ENCODE measurements around the gene SRMS. TPM values are rescaled to one million over a fixed set of nuclear protein-coding genes. Genes with fewer than 3 reads are reported as not detected.

Gene SRMS
- total and polyA plus RNA-seq, 4 donors = 0.06 TPM; not detected in 3

DNA sequence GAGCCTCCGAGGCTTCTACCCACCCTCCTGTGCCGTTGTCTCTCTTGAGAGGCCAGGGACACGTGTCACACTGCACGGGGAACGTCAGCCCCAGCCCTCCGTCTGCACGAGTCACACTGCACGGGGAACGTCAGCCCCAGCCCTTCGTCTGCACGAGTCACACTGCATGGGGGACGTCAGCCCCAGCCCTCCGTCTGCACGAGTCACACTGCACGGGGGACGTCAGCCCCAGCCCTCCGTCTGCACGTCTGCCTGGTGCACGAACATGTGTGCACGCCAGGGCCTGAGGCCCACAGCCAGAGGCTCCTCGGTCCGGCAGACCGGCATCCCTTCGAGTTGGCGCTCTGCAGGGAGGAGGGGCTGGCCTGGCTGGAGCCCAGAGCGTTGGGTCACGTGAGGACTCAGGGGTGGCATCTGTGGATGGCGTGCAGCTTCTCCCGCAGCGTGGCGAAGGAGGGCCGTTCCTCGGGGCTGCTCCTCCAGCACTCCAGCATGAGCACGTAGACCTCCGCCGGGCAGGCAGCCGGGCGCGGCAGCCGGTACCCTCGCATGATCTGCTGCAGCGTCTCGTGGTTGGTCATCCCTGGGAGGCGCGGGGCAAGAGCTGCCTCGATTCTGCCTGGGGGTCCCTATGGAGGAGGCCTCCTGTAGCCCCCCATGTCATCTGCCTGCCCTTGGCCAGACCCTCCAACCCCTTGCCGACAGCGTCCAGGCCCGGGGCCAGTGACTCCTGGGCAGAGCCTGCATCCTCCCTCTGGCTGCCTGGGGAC is 6.9 kb downstream of the SRMS start:
- no peaks in the 10 kb centered on the region for H3K36me3 ChIP-seq (ENCODE audit: control insufficient read depth in 4 of 4, insufficient read depth in 4 of 4, low read length in 4 of 4)
- H3K9me3 ChIP-seq (ENCODE audit: control insufficient read depth in 4 of 4, insufficient read depth in 3 of 4, low read length in 3 of 4) = no peaks in the 10 kb centered on the region
- no peak overlapping the region for H3K27ac ChIP-seq (ENCODE audit: low read depth in 1 of 2, low read length in 1 of 2)
- WGBS, 2 donors = 73 to 84% methylated on average over 49 of the region's 49 CpGs
- peaks cover 0 to 2% (median 0%) of the 10 kb centered on the region in 5 donors for H3K4me1 ChIP-seq (ENCODE audit: control insufficient read depth in 5 of 5, insufficient read depth in 5 of 5, low read length in 5 of 5)
- DNase-seq = no peak
- TF ChIP-seq, protein P1, sequence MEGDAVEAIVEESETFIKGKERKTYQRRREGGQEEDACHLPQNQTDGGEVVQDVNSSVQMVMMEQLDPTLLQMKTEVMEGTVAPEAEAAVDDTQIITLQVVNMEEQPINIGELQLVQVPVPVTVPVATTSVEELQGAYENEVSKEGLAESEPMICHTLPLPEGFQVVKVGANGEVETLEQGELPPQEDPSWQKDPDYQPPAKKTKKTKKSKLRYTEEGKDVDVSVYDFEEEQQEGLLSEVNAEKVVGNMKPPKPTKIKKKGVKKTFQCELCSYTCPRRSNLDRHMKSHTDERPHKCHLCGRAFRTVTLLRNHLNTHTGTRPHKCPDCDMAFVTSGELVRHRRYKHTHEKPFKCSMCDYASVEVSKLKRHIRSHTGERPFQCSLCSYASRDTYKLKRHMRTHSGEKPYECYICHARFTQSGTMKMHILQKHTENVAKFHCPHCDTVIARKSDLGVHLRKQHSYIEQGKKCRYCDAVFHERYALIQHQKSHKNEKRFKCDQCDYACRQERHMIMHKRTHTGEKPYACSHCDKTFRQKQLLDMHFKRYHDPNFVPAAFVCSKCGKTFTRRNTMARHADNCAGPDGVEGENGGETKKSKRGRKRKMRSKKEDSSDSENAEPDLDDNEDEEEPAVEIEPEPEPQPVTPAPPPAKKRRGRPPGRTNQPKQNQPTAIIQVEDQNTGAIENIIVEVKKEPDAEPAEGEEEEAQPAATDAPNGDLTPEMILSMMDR (IDR thresholded peaks at IDR 0.05; ENCODE audit: control extremely low read depth, extremely low read depth) = no peak
- peaks cover 0 to 3% (median 0%) of the 10 kb centered on the region in 3 donors for H3K27me3 ChIP-seq (ENCODE audit: control insufficient read depth in 3 of 3, insufficient read depth in 3 of 3, low read length in 2 of 3)
- H3K4me3 ChIP-seq = no peak overlapping the region
- H3K9ac ChIP-seq (ENCODE audit: insufficient read depth in 1 of 2, low read length in 2 of 2) = no peak overlapping the region
- no peak for ATAC-seq (ENCODE audit: insufficient read depth, low FRiP score)

GRCh38 chr20:63539441-63540370 is 7.8 kb downstream of the SRMS start:
- Histone ChIP-seq H3K9ac (ENCODE audit: insufficient read depth in 1 of 2, low read length in 2 of 2) (no peak overlapping the region), H3K4me3 (peak overlapping the region; percentile 5)

DNA sequence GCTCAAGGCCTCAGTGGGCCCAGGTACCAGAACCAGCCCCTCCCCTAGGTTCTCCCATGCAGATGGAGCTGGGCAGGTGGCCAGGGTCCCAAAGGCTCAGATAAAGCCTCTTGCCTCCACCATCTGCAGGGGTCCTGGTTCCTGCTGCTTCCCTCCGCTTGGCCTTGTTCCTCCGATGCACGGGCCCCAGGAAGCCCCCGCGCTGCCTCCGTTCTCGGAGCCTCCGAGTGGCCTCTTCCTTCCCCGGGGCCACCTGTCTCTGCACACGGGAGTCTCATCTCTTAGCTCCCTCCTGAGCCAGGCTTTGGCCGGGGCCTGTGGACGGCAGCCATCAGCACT is 8.5 kb downstream of the SRMS start:
- no peaks in the 10 kb centered on the region for H3K36me3 ChIP-seq (ENCODE audit: control insufficient read depth in 4 of 4, insufficient read depth in 4 of 4, low read length in 4 of 4)
- H3K27me3 ChIP-seq (ENCODE audit: control insufficient read depth in 3 of 3, insufficient read depth in 3 of 3, low read length in 2 of 3) = peaks cover 0 to 3% (median 2%) of the 10 kb centered on the region in 3 donors
- no peak overlapping the region for H3K9ac ChIP-seq (ENCODE audit: insufficient read depth in 1 of 2, low read length in 2 of 2)
- 61 to 76% methylated on average over 12 of the region's 12 CpGs for WGBS, 2 donors
- no peak for DNase-seq
- TF ChIP-seq, protein P1 (IDR thresholded peaks at IDR 0.05; ENCODE audit: control extremely low read depth, extremely low read depth) = no peak
- H3K27ac ChIP-seq (ENCODE audit: low read depth in 1 of 2, low read length in 1 of 2) = peak overlapping the region in 1 of 2 donors; percentile 38
- H3K4me1 ChIP-seq (ENCODE audit: control insufficient read depth in 5 of 5, insufficient read depth in 5 of 5, low read length in 5 of 5) = peaks cover 0 to 9% (median 0%) of the 10 kb centered on the region in 5 donors
- H3K9me3 ChIP-seq (ENCODE audit: control insufficient read depth in 4 of 4, insufficient read depth in 3 of 4, low read length in 3 of 4) = no peaks in the 10 kb centered on the region
- ATAC-seq (ENCODE audit: insufficient read depth, low FRiP score) = no peak
- no peak overlapping the region for H3K4me3 ChIP-seq

More at GRCh38 chr20:63539441-63540370, 7.8 kb downstream of the SRMS start:
- H3K36me3 ChIP-seq (ENCODE audit: control insufficient read depth in 4 of 4, insufficient read depth in 4 of 4, low read length in 4 of 4) = no peaks in the 10 kb centered on the region
- TF ChIP-seq, protein P1 (IDR thresholded peaks at IDR 0.05; ENCODE audit: control extremely low read depth, extremely low read depth) = no peak
- no peaks in the 10 kb centered on the region for H3K9me3 ChIP-seq (ENCODE audit: control insufficient read depth in 4 of 4, insufficient read depth in 3 of 4, low read length in 3 of 4)
- 91% methylated on average over 29 of the region's 29 CpGs for WGBS, 2 donors
- DNase-seq (no peak), ATAC-seq (ENCODE audit: insufficient read depth, low FRiP score) (no peak)
- no peak overlapping the region for H3K27ac ChIP-seq (ENCODE audit: low read depth in 1 of 2, low read length in 1 of 2)
- peaks cover 0 to 3% (median 2%) of the 10 kb centered on the region in 3 donors for H3K27me3 ChIP-seq (ENCODE audit: control insufficient read depth in 3 of 3, insufficient read depth in 3 of 3, low read length in 2 of 3)
- H3K4me1 ChIP-seq (ENCODE audit: control insufficient read depth in 5 of 5, insufficient read depth in 5 of 5, low read length in 5 of 5) = peaks cover 0 to 6% (median 0%) of the 10 kb centered on the region in 5 donors

Measured in lung (tissue), 12 donors.